GM21619 (cell line): Measurements from ENCODE around the gene ABCD3.

Source experiments
- ATAC-seq: cut with Tn5 transposase; IDR thresholded peaks from one replicate; pipeline ENCODE4 v1.9.1; 2021; ENCODE audit not compliant: unreplicated experiment

The ABCD3 gene

GRCh38 chr1:94526152-94526980 is 108.2 kb downstream of the ABCD3 start:
- no peak for ATAC-seq

- no peak for ATAC-seq
Measured at GRCh38 chr1:94527447-94528031, 109.3 kb downstream of the ABCD3 start.

GRCh38 chr1:94528299-94528698 is 110.1 kb downstream of the ABCD3 start:
- ATAC-seq, result no peak

- no peak for ATAC-seq
Measured at GRCh38 chr1:94528826-94529225, 110.6 kb downstream of the ABCD3 start.

- no peak for ATAC-seq
Measured at GRCh38 chr1:94529416-94529815, 111.2 kb downstream of the ABCD3 start.

GRCh38 chr1:94530373-94530878 is 112.2 kb downstream of the ABCD3 start:
- no peak for ATAC-seq

GRCh38 chr1:94531664-94532063 is 113.5 kb downstream of the ABCD3 start:
- ATAC-seq, result no peak

GRCh38 chr1:94532077-94532476 is 113.9 kb downstream of the ABCD3 start:
- no peak for ATAC-seq

GRCh38 chr1:94535095-94535494 is 116.9 kb downstream of the ABCD3 start:
- ATAC-seq, result no peak

- no peak for ATAC-seq
Measured at GRCh38 chr1:94535879-94536278, 117.7 kb downstream of the ABCD3 start.

- ATAC-seq, result no peak
Measured at GRCh38 chr1:94537254-94537653, 119.1 kb downstream of the ABCD3 start.

- no peak for ATAC-seq
Measured at GRCh38 chr1:94538243-94538827, 120.1 kb downstream of the ABCD3 start.

- ATAC-seq, result no peak
Measured at GRCh38 chr1:94539496-94539895, 121.3 kb downstream of the ABCD3 start.

- ATAC-seq, result no peak
Measured at GRCh38 chr1:94540440-94541245, 122.5 kb downstream of the ABCD3 start.

GRCh38 chr1:94541246-94542087 is 123.3 kb downstream of the ABCD3 start, which contains the start of gene F3:
Gene F3 (minus strand): TSS chr1:94541759. CDS start chr1:94541636, 123 bp downstream.
- peak; percentile 83 for ATAC-seq

GRCh38 chr1:94542088-94542870 is 124.1 kb downstream of the ABCD3 start:
- peak; percentile 22 for ATAC-seq

GRCh38 chr1:94543001-94543400 is 124.8 kb downstream of the ABCD3 start:
- ATAC-seq, result no peak

GRCh38 chr1:94543893-94544635 is 125.9 kb downstream of the ABCD3 start:
- ATAC-seq, result no peak
